CD14-positive monocyte (primary cell): ENCODE data around the gene MAPK8IP1. TPM values are rescaled to one million over a fixed set of nuclear protein-coding genes. Genes with fewer than 3 reads are reported as not detected.

Source experiments
- DNase-seq, 3 donors: peaks; one replicate each; pipeline ENCODE4 v3.0.0-alpha.2; 2011 to 2022
- H2AFZ ChIP-seq: 2 replicates; pipeline ENCODE4 v1.6.0; 2012; ENCODE audit warnings: mild to moderate bottlenecking, low read depth, low read length, inconsistent platforms; ENCODE audit not compliant: insufficient read depth, poor library complexity, severe bottlenecking
- H3K27ac ChIP-seq, 2 donors: 1 replicate in 1 of 2; 2 replicates in 1 of 2; pipeline ENCODE4 v1.5.1; 2012 to 2013; ENCODE audit warnings: low read length in 2 of 2, control low read depth in 1 of 2, inconsistent platforms in 1 of 2, low read depth in 1 of 2, mild to moderate bottlenecking in 1 of 2
- H3K27me3 ChIP-seq, 2 donors: one replicate each; pipeline versions ENCODE4 v1.6.0 to v1.6.1; 2011 to 2013; ENCODE audit warnings: low read length in 2 of 2; ENCODE audit not compliant: control insufficient read depth in 2 of 2, insufficient read depth in 2 of 2
- H3K36me3 ChIP-seq, 2 donors: replicated peaks in 1 of 2; 1 replicate in 1 of 2; 2 replicates in 1 of 2; pipeline versions ENCODE4 v1.5.1 to v1.6.1; 2012 to 2013; ENCODE audit warnings: low read length in 2 of 2, control low read depth in 1 of 2, inconsistent platforms in 1 of 2, mild to moderate bottlenecking in 1 of 2; ENCODE audit not compliant: insufficient read depth in 2 of 2, control insufficient read depth in 1 of 2
- H3K4me1 ChIP-seq, 2 donors: 1 replicate in 1 of 2; 2 replicates in 1 of 2; pipeline versions ENCODE4 v1.5.1 to v1.6.1; 2012 to 2013; ENCODE audit warnings: low read length in 2 of 2, control low read depth in 1 of 2, inconsistent platforms in 1 of 2, mild to moderate bottlenecking in 1 of 2, moderate library complexity in 1 of 2; ENCODE audit not compliant: insufficient read depth in 2 of 2, control insufficient read depth in 1 of 2
- H3K4me2 ChIP-seq: replicated peaks from 2 replicates; pipeline ENCODE3; 2012; ENCODE audit warnings: low read length, moderate library complexity, mild to moderate bottlenecking; ENCODE audit not compliant: poor library complexity, severe bottlenecking; ENCODE audit errors: extremely low read depth
- H3K4me3 ChIP-seq, 3 experiments: fragments of 200-600 bp in 1 of 3; sonication (generic) in 1 of 3; replicated peaks in 1 of 3; 1 replicate in 2 of 3; 2 replicates in 1 of 3; pipeline ENCODE4 v1.5.1; 2011 to 2013; ENCODE audit warnings: low read length in 3 of 3, mild to moderate bottlenecking in 3 of 3, control low read depth in 2 of 3, low read depth in 2 of 3, inconsistent platforms in 1 of 3, moderate library complexity in 1 of 3
- H3K79me2 ChIP-seq: 2 replicates; pipeline ENCODE4 v1.6.0; 2012; ENCODE audit warnings: mild to moderate bottlenecking, control low read depth, inconsistent platforms, low read length, moderate library complexity; ENCODE audit not compliant: insufficient read depth
- H3K9ac ChIP-seq: 2 replicates; pipeline ENCODE4 v1.6.0; 2017; ENCODE audit warnings: low read length, mild to moderate bottlenecking; ENCODE audit not compliant: insufficient read depth, poor library complexity, severe bottlenecking
- H3K9me3 ChIP-seq, 2 donors: replicated peaks in 1 of 2; 1 replicate in 1 of 2; 2 replicates in 1 of 2; pipeline versions ENCODE4 v1.5.1 to v1.6.1; 2012 to 2013; ENCODE audit warnings: low read length in 2 of 2, control low read depth in 1 of 2; ENCODE audit not compliant: control insufficient read depth in 1 of 2, insufficient read depth in 1 of 2
- H4K20me1 ChIP-seq: 2 replicates; pipeline ENCODE4 v1.6.0; 2012; ENCODE audit warnings: mild to moderate bottlenecking, low read length, control low read depth, moderate library complexity; ENCODE audit not compliant: insufficient read depth
- H3K27ac Mint-ChIP-seq, 7 donors: one replicate each; pipeline ENCODE4 v1.8.0; 2020; ENCODE audit warnings: mild to moderate bottlenecking in 7 of 7, mixed read lengths in 7 of 7, moderate library complexity in 6 of 7, inconsistent platforms in 2 of 7
- H3K27me3 Mint-ChIP-seq, 3 donors: one replicate each; pipeline ENCODE4 v1.8.0; 2021 to 2022; ENCODE audit warnings: low read depth in 3 of 3, mild to moderate bottlenecking in 3 of 3, mixed read lengths in 3 of 3, moderate library complexity in 3 of 3, inconsistent platforms in 1 of 3
- H3K36me3 Mint-ChIP-seq, 2 donors: one replicate each; pipeline ENCODE4 v1.8.0; 2020; ENCODE audit warnings: mixed read lengths in 2 of 2, inconsistent platforms in 1 of 2, mild to moderate bottlenecking in 1 of 2
- H3K4me1 Mint-ChIP-seq: one replicate; pipeline ENCODE4 v1.8.0; 2020; ENCODE audit warnings: mild to moderate bottlenecking, mixed read lengths
- H3K4me3 Mint-ChIP-seq, 2 donors: one replicate each; pipeline ENCODE4 v1.8.0; 2020; ENCODE audit warnings: mild to moderate bottlenecking in 2 of 2, mixed read lengths in 2 of 2, moderate library complexity in 1 of 2
- H3K9me3 Mint-ChIP-seq, 7 donors: one replicate each; pipeline ENCODE4 v1.8.0; 2020 to 2022; ENCODE audit warnings: mixed read lengths in 7 of 7, mild to moderate bottlenecking in 6 of 7, moderate library complexity in 6 of 7, inconsistent platforms in 2 of 7
- WGBS: methylation state at CpG from one replicate; pipeline ENCODE4 v1.1.5; 2013; ENCODE audit warnings: missing lambda C conversion rate; ENCODE audit not compliant: insufficient coverage; 5-methylcytosine and 5-hydroxymethylcytosine counted together
- intact Hi-C, 2 donors: fragments of 100-400 bp; cut with micrococcal nuclease; formaldehyde crosslinking; loops; one replicate each; pipeline versions ENCODE4 v1.15.0 to v1.15.1; 2023
- polyA plus RNA-seq, 3 donors: library from polyadenylated mRNA; depleted of rRNA in 1 of 3; unstranded in 2 of 3; stranded (reverse) in 1 of 3; fragments of 300-500 nt in 2 of 3; fragments of >200 nt in 1 of 3; fragmentation: Illumina TruSeq in 2 of 3; gene quantifications; 1 replicate in 2 of 3; 2 replicates in 1 of 3; pipeline ENCODE4 v1.2.3, GENCODE V29; 2012 to 2021
- TF ChIP-seq, protein P1 (sequence below): fragments of 200-600 bp; IDR thresholded peaks from one replicate; pipeline ENCODE4 v1.8.0; 2022; ENCODE audit warnings: antibody characterized with exemption, mild to moderate bottlenecking

The MAPK8IP1 gene
- polyA plus RNA-seq, 3 donors = 0.93 TPM; not detected in 2

DNA sequence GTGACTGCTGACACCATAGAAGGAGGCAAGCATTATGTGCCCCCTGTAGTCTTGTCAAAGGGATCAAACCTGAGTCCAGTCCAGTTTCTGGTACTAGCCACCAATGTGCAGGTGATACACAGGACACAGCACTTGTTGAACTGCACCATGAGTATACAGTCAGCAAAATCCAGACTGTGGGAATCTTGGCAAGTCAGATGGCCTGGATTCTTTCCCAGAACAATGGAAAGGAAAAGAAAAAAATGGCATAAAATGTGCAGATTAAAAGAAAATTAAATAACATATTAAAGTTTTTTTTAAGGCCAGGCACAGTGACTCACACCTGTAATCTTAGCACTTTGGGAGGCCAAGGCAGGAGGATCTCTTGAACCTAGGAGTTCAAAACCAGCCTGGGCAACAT is 21.4 kb upstream of the MAPK8IP1 start:
- H3K27ac ChIP-seq = no peak overlapping the region
- H3K4me3 ChIP-seq = no peak overlapping the region
- TF ChIP-seq, protein P1, sequence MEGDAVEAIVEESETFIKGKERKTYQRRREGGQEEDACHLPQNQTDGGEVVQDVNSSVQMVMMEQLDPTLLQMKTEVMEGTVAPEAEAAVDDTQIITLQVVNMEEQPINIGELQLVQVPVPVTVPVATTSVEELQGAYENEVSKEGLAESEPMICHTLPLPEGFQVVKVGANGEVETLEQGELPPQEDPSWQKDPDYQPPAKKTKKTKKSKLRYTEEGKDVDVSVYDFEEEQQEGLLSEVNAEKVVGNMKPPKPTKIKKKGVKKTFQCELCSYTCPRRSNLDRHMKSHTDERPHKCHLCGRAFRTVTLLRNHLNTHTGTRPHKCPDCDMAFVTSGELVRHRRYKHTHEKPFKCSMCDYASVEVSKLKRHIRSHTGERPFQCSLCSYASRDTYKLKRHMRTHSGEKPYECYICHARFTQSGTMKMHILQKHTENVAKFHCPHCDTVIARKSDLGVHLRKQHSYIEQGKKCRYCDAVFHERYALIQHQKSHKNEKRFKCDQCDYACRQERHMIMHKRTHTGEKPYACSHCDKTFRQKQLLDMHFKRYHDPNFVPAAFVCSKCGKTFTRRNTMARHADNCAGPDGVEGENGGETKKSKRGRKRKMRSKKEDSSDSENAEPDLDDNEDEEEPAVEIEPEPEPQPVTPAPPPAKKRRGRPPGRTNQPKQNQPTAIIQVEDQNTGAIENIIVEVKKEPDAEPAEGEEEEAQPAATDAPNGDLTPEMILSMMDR = no peak
- no peaks in the 10 kb centered on the region for H3K4me1 ChIP-seq
- H3K27me3 ChIP-seq = no peaks in the 10 kb centered on the region
- H3K9me3 Mint-ChIP-seq = peaks cover 0 to 2% (median 0%) of the 10 kb centered on the region in 7 donors
- peaks cover 87 to 99% of the 10 kb centered on the region in 2 donors for H3K36me3 Mint-ChIP-seq
- H3K27ac Mint-ChIP-seq = no peak overlapping the region
- no peaks in the 10 kb centered on the region for H3K79me2 ChIP-seq
- H3K4me3 Mint-ChIP-seq = no peak overlapping the region
- no peaks in the 10 kb centered on the region for H3K9me3 ChIP-seq
- H3K36me3 ChIP-seq = peaks cover 86 to 100% of the 10 kb centered on the region in 2 donors
- peaks cover 13% of the 10 kb centered on the region for H4K20me1 ChIP-seq
- no peak overlapping the region for H2AFZ ChIP-seq
- no peak overlapping the region for H3K9ac ChIP-seq
- no peak for DNase-seq
- intact Hi-C loops = no loop called here
- no peaks in the 10 kb centered on the region for H3K4me1 Mint-ChIP-seq
- H3K27me3 Mint-ChIP-seq = no peaks in the 10 kb centered on the region
- no peak overlapping the region for H3K4me2 ChIP-seq

DNA sequence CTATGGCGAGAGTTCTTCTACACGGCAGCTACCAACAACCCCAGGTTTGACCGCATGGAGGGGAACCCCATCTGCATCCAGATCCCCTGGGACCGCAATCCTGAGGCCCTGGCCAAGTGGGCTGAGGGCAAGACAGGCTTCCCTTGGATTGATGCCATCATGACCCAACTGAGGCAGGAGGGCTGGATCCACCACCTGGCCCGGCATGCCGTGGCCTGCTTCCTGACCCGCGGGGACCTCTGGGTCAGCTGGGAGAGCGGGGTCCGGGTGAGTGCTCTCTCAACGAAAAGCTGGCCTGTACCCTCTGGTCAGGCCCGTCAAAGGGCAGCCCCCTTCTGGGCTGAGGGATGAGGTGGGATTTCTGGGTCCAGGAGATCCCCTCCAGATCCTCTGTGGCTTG is 15.9 kb upstream of the MAPK8IP1 start:
- Histone ChIP-seq H3K36me3 (peaks cover 81 to 98% of the 10 kb centered on the region in 2 donors), H3K27me3 (no peaks in the 10 kb centered on the region), H3K79me2 (no peaks in the 10 kb centered on the region), H2AFZ (no peak overlapping the region), H3K9ac (no peak overlapping the region), H3K9me3 (no peaks in the 10 kb centered on the region), H3K4me2 (no peak overlapping the region), H3K4me3 (no peak overlapping the region), H3K27ac (no peak overlapping the region), H3K4me1 (no peaks in the 10 kb centered on the region), H4K20me1 (no peaks in the 10 kb centered on the region)
- H3K4me1 Mint-ChIP-seq = no peaks in the 10 kb centered on the region
- H3K4me3 Mint-ChIP-seq = no peak overlapping the region
- TF ChIP-seq, protein P1 = no peak
- WGBS = 100% methylated on average over 11 of the region's 12 CpGs
- intact Hi-C loops = no loop called here
- peaks cover 0 to 2% (median 0%) of the 10 kb centered on the region in 7 donors for H3K9me3 Mint-ChIP-seq
- H3K36me3 Mint-ChIP-seq = peaks cover 86 to 95% of the 10 kb centered on the region in 2 donors
- DNase-seq = no peak
- H3K27ac Mint-ChIP-seq = peak overlapping the region in 2 of 7 donors; percentile 4 to 21
- no peaks in the 10 kb centered on the region for H3K27me3 Mint-ChIP-seq
